DOHH2 (cell line): Measurements from ENCODE around the gene PCARE.

Experiments used
- H3F3A ChIP-seq: fragments of 200-600 bp; sonication (generic), shearing (Covaris generic); 2 replicates; pipeline ENCODE4 v1.6.0; 2016; ENCODE audit warnings: antibody characterized with exemption, mild to moderate bottlenecking; ENCODE audit not compliant: control insufficient read depth, insufficient read depth
- H3K27ac ChIP-seq: fragments of 200-600 bp; sonication (generic); 2 replicates; pipeline ENCODE4 v1.5.1; 2014; ENCODE audit warnings: low read depth, mild to moderate bottlenecking, low read length, moderate library complexity
- H3K27me3 ChIP-seq: fragments of 200-600 bp; sonication (generic); 2 replicates; pipeline ENCODE4 v1.6.1; 2014; ENCODE audit warnings: mild to moderate bottlenecking, low read length, mixed read lengths; ENCODE audit not compliant: control insufficient read depth
- H3K36me3 ChIP-seq: fragments of 200-600 bp; sonication (generic); 2 replicates; pipeline ENCODE4 v1.6.1; 2014; ENCODE audit warnings: mild to moderate bottlenecking, low read length, moderate library complexity, mixed read lengths; ENCODE audit not compliant: control insufficient read depth
- H3K4me1 ChIP-seq: fragments of 200-600 bp; sonication (generic); 2 replicates; pipeline ENCODE4 v1.6.1; 2014; ENCODE audit warnings: mild to moderate bottlenecking, low read length, mixed read lengths; ENCODE audit not compliant: control insufficient read depth
- H3K4me2 ChIP-seq: fragments of 200-600 bp; sonication (generic); 2 replicates; pipeline ENCODE4 v1.6.0; 2014; ENCODE audit warnings: mild to moderate bottlenecking, low read length, moderate library complexity
- H3K4me3 ChIP-seq: fragments of 200-600 bp; sonication (generic); 2 replicates; pipeline ENCODE4 v1.5.1; 2014; ENCODE audit warnings: mild to moderate bottlenecking, low read length, mixed read lengths
- H3K79me2 ChIP-seq: fragments of 200-600 bp; sonication (generic); 2 replicates; pipeline ENCODE4 v1.6.1; 2014; ENCODE audit warnings: mild to moderate bottlenecking, low read length, mixed read lengths; ENCODE audit not compliant: control insufficient read depth
- H3K9me2 ChIP-seq: fragments of 200-600 bp; sonication (generic); replicated peaks from 2 replicates; pipeline ENCODE4 v1.6.1; 2014; ENCODE audit warnings: mild to moderate bottlenecking, low read length, mixed read lengths; ENCODE audit not compliant: control insufficient read depth
- H3K9me3 ChIP-seq: fragments of 200-600 bp; sonication (generic); 2 replicates; pipeline ENCODE4 v1.6.1; 2014; ENCODE audit warnings: antibody characterized with exemption, low read length, mixed read lengths; ENCODE audit not compliant: control insufficient read depth, insufficient read depth
- H4K20me1 ChIP-seq: fragments of 200-600 bp; sonication (generic); 2 replicates; pipeline ENCODE4 v1.6.0; 2014; ENCODE audit warnings: low read depth, mild to moderate bottlenecking, antibody characterized with exemption, low read length, moderate library complexity; ENCODE audit not compliant: control insufficient read depth, insufficient read depth
- CTCF ChIP-seq: fragments of 200-600 bp; sonication (generic); IDR thresholded peaks from one replicate; pipeline ENCODE4 v1.5.1; 2014; ENCODE audit warnings: antibody characterized with exemption, mild to moderate bottlenecking, low read depth, low read length; ENCODE audit not compliant: poor library complexity, severe bottlenecking
- EZH2phosphoT487 ChIP-seq: fragments of 200-600 bp; sonication (generic); IDR thresholded peaks from 2 replicates; pipeline ENCODE4 v1.6.1; 2017; ENCODE audit warnings: borderline replicate concordance, mild to moderate bottlenecking, antibody characterized with exemption, low read length, moderate library complexity, mixed read lengths

Gene PCARE

GRCh38 chr2:29013057-29013780, 61.1 kb downstream of the PCARE start:
- H3K4me3 ChIP-seq = no peak overlapping the region

GRCh38 chr2:29012211-29012681, 62.1 kb downstream of the PCARE start:
- Histone ChIP-seq H3K4me3 (no peak overlapping the region), H3K9me2 (no peaks in the 10 kb centered on the region), H3K27me3 (peaks cover 14% of the 10 kb centered on the region; the same call in 1 of the 2 replicates), H3K27ac (no peak overlapping the region), H3K79me2 (no peaks in the 10 kb centered on the region), H3K9me3 (no peaks in the 10 kb centered on the region), H3F3A (no peaks in the 10 kb centered on the region), H3K36me3 (no peaks in the 10 kb centered on the region), H3K4me1 (no peaks in the 10 kb centered on the region), H4K20me1 (no peaks in the 10 kb centered on the region), H3K4me2 (no peak overlapping the region)
- TF ChIP-seq EZH2phosphoT487 = no peak
- no peak for TF ChIP-seq CTCF

More at GRCh38 chr2:29013057-29013780, 61.1 kb downstream of the PCARE start:
- Histone ChIP-seq H3K79me2 (no peaks in the 10 kb centered on the region), H3K4me1 (no peaks in the 10 kb centered on the region), H3K27ac (no peak overlapping the region), H3K9me2 (no peaks in the 10 kb centered on the region), H3F3A (no peaks in the 10 kb centered on the region), H3K9me3 (no peaks in the 10 kb centered on the region), H3K4me2 (no peak overlapping the region), H4K20me1 (no peaks in the 10 kb centered on the region), H3K27me3 (peaks cover 14% of the 10 kb centered on the region; the same call in 1 of the 2 replicates), H3K36me3 (no peaks in the 10 kb centered on the region)
- TF ChIP-seq CTCF (no peak), EZH2phosphoT487 (no peak)
